Astrocyte of the cerebellum (primary cell): Measurements from ENCODE around the gene BTBD2.

Experiments used
- DNase-seq: peaks from one replicate; pipeline ENCODE4 v3.0.0-alpha.2; 2011; ENCODE audit warnings: low read depth
- H3K4me3 ChIP-seq: 2 replicates; pipeline ENCODE4 v1.5.1; 2011; ENCODE audit warnings: mild to moderate bottlenecking, low read depth, low read length, moderate library complexity
- CTCF ChIP-seq: IDR thresholded peaks from 2 replicates; pipeline ENCODE4 v1.5.1; 2012; ENCODE audit warnings: low read length, low read depth, moderate library complexity, mild to moderate bottlenecking; ENCODE audit errors: missing control alignments
- in situ Hi-C: cut with HindIII; loops from 2 replicates; pipeline ENCODE4 v1.10.0; 2017; ENCODE audit warnings: low sequenced_read_pairs

The BTBD2 gene

DNA sequence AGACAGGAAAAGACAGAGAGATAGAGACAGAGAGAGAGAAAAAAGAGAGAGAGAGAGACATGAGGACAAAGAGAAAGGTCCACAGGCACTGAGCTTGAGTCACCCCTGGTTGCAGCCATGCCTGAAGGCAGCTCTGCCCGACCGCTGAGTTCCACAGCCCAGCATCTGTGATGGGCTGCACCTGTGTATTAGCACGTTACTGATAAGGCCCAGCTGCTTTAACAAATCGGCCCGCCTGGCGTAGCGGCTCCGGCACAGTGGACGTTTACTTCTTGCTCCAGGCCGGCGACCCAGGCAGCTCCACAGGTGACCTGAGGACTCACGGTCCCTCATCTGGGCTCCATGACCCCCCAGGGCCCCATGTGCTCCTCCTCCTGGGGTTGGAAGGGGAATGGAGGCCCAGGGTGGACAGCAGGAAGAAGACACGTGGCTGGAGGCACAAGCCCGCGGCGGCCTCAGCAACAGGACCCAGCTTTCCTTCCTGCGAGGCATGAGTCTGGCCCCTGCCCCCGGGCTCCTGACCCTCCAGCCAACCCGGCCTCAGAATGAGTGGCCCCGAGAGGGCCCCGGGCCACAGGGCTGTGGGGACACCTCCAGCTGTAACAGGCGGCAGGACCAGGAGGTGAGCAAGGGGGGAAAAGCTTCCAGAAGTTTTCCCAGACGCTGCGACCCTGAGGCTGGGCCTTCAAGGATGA is 78.5 kb downstream of the BTBD2 start:
- in situ Hi-C loops = loop anchor here (5.0 kb wide), 1 partner anchor 55 kb away; no protein-coding TSS in a partner anchor
- no peak for DNase-seq
- H3K4me3 ChIP-seq = no peak overlapping the region
- no peak for TF ChIP-seq CTCF

DNA sequence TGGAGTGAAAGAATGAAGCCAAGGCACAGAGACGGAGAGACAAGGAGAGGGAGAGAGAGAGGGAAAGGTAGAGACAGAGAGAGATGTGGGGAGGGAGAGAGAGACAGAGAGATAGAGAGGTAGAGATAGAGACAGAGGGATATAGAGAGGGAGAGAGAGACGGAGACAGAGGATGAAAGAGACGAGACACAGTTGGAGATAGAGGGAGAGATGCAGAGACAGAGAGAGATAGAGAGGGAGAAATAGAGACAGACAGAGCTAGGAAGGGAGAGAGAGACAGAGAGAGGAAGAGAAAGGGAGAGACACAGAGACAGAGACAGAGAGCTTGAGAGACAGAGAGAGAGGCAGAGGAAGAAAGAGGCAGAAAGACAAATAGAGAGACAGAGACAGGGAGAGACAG is 79.1 kb downstream of the BTBD2 start:
- DNase-seq = no peak
- H3K4me3 ChIP-seq = no peak overlapping the region
- TF ChIP-seq CTCF = no peak
- in situ Hi-C loops = loop anchor here (5.0 kb wide), 1 partner anchor 56 kb away; no protein-coding TSS in a partner anchor

- in situ Hi-C loops = loop anchor here (5.0 kb wide), 1 partner anchor 57 kb away; no protein-coding TSS in a partner anchor
- TF ChIP-seq CTCF = no peak
- no peak for DNase-seq
- H3K4me3 ChIP-seq = no peak overlapping the region
Observed at GRCh38 chr19:1935484-1936208, 79.9 kb downstream of the BTBD2 start.
